Gastrocnemius medialis (tissue), 4 donors: ENCODE data around the gene TMEM130.

Experiments used
- POLR2A ChIP-seq, 2 donors: fragments of 450-650 bp; IDR thresholded peaks; one replicate each; pipeline ENCODE4 v1.6.1; 2017; ENCODE audit warnings: antibody characterized with exemption in 2 of 2, mild to moderate bottlenecking in 2 of 2, moderate library complexity in 2 of 2
- TF ChIP-seq, protein P1 (sequence below), 5 experiments: fragments of 450-650 bp in 3 of 5; fragments of 200-600 bp in 2 of 5; sonication (generic) in 2 of 5; IDR thresholded peaks in 4 of 5; conservative IDR thresholded peaks in 1 of 5; 1 replicate in 4 of 5; 2 replicates in 1 of 5; pipeline ENCODE4 v1.5.1; 2016 to 2019; ENCODE audit warnings: antibody characterized with exemption in 5 of 5, mild to moderate bottlenecking in 3 of 5, moderate library complexity in 3 of 5

DNA sequence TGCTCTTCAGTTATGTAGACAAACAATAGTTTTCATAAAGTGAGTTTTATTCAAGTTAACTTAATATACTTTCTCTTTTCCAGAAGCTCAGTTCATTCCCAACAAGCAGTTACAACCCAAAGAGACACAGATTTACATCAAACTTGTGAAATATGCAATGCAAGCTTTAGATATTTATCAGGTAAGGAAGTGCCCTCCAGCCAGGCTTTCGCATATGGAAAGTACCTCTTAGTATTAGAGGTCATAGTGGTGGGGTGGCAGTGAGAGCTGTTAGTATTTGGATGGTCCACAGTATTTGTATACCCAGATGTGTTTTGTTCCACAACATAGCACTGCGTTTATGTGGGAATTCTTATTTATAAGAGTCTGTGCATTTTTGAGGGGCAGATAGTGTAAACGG, 40.6 kb upstream of the TMEM130 start:
- TF ChIP-seq, protein P1, sequence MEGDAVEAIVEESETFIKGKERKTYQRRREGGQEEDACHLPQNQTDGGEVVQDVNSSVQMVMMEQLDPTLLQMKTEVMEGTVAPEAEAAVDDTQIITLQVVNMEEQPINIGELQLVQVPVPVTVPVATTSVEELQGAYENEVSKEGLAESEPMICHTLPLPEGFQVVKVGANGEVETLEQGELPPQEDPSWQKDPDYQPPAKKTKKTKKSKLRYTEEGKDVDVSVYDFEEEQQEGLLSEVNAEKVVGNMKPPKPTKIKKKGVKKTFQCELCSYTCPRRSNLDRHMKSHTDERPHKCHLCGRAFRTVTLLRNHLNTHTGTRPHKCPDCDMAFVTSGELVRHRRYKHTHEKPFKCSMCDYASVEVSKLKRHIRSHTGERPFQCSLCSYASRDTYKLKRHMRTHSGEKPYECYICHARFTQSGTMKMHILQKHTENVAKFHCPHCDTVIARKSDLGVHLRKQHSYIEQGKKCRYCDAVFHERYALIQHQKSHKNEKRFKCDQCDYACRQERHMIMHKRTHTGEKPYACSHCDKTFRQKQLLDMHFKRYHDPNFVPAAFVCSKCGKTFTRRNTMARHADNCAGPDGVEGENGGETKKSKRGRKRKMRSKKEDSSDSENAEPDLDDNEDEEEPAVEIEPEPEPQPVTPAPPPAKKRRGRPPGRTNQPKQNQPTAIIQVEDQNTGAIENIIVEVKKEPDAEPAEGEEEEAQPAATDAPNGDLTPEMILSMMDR (IDR thresholded peaks at IDR 0.05 in 4 of 5, conservative IDR thresholded peaks at IDR 0.05 in 1 of 5): no peak
- no peak for TF ChIP-seq POLR2A (IDR thresholded peaks at IDR 0.05)
